H9 (cell line): Measurements from ENCODE around the gene WDR74. TPM values are rescaled to one million over a fixed set of nuclear protein-coding genes. Genes with fewer than 3 reads are reported as not detected.

Experiments used
- DNase-seq: peaks from one replicate; pipeline ENCODE4 v3.0.0-alpha.2; 2017
- H2AFZ ChIP-seq: one replicate; pipeline ENCODE4 v1.6.1; 2013; ENCODE audit warnings: mild to moderate bottlenecking, low read length, control low read depth, moderate library complexity
- H2AK5ac ChIP-seq: 2 replicates; pipeline ENCODE4 v1.6.1; 2013; ENCODE audit warnings: low read length, control low read depth, mixed read lengths; ENCODE audit not compliant: insufficient read length
- H2BK120ac ChIP-seq: one replicate; pipeline ENCODE4 v1.6.1; 2013; ENCODE audit warnings: low read depth, mild to moderate bottlenecking, low read length, control low read depth, inconsistent platforms; ENCODE audit not compliant: poor library complexity, severe bottlenecking
- H2BK12ac ChIP-seq: 2 replicates; pipeline ENCODE4 v1.6.1; 2013; ENCODE audit warnings: low read length, control low read depth, mixed read lengths, low read depth; ENCODE audit not compliant: insufficient read length
- H2BK15ac ChIP-seq: 2 replicates; pipeline ENCODE4 v1.6.1; 2013; ENCODE audit warnings: low read depth, low read length, control low read depth
- H2BK20ac ChIP-seq: one replicate; pipeline ENCODE4 v1.6.1; 2013; ENCODE audit warnings: low read depth, mild to moderate bottlenecking, low read length, control low read depth, inconsistent platforms; ENCODE audit not compliant: poor library complexity, severe bottlenecking
- H2BK5ac ChIP-seq: 2 replicates; pipeline ENCODE4 v1.6.1; 2013; ENCODE audit warnings: low read length, control low read depth, mixed read lengths; ENCODE audit not compliant: insufficient read length
- H3K14ac ChIP-seq: 2 replicates; pipeline ENCODE4 v1.6.1; 2013; ENCODE audit warnings: low read length, control low read depth; ENCODE audit not compliant: insufficient read depth
- H3K18ac ChIP-seq: 2 replicates; pipeline ENCODE4 v1.6.1; 2013; ENCODE audit warnings: low read depth, mild to moderate bottlenecking, mixed read lengths, low read length, control low read depth; ENCODE audit not compliant: insufficient read length
- H3K23ac ChIP-seq: 2 replicates; pipeline ENCODE4 v1.6.1; 2013; ENCODE audit warnings: low read length, control low read depth, mixed read lengths, low read depth; ENCODE audit not compliant: insufficient read length
- H3K23me2 ChIP-seq: 2 replicates; pipeline ENCODE4 v1.6.1; 2013; ENCODE audit warnings: low read depth, mild to moderate bottlenecking, mixed read lengths, low read length, control low read depth; ENCODE audit not compliant: insufficient read length, poor library complexity, severe bottlenecking
- H3K27ac ChIP-seq: 2 replicates; pipeline ENCODE4 v1.5.1; 2013; ENCODE audit warnings: low read length, control low read depth, mixed read lengths, low read depth; ENCODE audit not compliant: insufficient read length
- H3K27me3 ChIP-seq: 2 replicates; pipeline ENCODE4 v1.6.1; 2013; ENCODE audit warnings: low read length, control low read depth, inconsistent platforms; ENCODE audit not compliant: insufficient read depth
- H3K4ac ChIP-seq: 2 replicates; pipeline ENCODE4 v1.6.1; 2013; ENCODE audit warnings: low read depth, mild to moderate bottlenecking, control low read depth, inconsistent platforms, low read length, moderate library complexity
- H3K4me1 ChIP-seq: 2 replicates; pipeline ENCODE4 v1.6.1; 2013; ENCODE audit warnings: low read length, control low read depth, inconsistent platforms; ENCODE audit not compliant: insufficient read depth
- H3K4me2 ChIP-seq: 2 replicates; pipeline ENCODE4 v1.6.1; 2013; ENCODE audit warnings: low read length, control low read depth, mixed read lengths; ENCODE audit not compliant: insufficient read length, insufficient read depth
- H3K56ac ChIP-seq: 2 replicates; pipeline ENCODE4 v1.6.1; 2013; ENCODE audit warnings: low read depth, mild to moderate bottlenecking, mixed read lengths, low read length, control low read depth; ENCODE audit not compliant: insufficient read length
- H3K79me1 ChIP-seq: 2 replicates; pipeline ENCODE4 v1.6.1; 2013; ENCODE audit warnings: low read depth, mild to moderate bottlenecking, moderate library complexity, low read length, control low read depth, inconsistent platforms; ENCODE audit not compliant: insufficient read depth, poor library complexity, severe bottlenecking
- H3K79me2 ChIP-seq: 2 replicates; pipeline ENCODE4 v1.6.1; 2013; ENCODE audit warnings: low read length, control low read depth, inconsistent platforms; ENCODE audit not compliant: insufficient read depth
- H3K9ac ChIP-seq: 2 replicates; pipeline ENCODE4 v1.6.1; 2013; ENCODE audit warnings: low read length, control low read depth, mixed read lengths; ENCODE audit not compliant: insufficient read length; ENCODE audit errors: extremely low read depth
- H3K9me3 ChIP-seq: one replicate; pipeline ENCODE4 v1.6.1; 2013; ENCODE audit warnings: low read depth, low read length, inconsistent platforms; ENCODE audit not compliant: control insufficient read depth
- H3T11ph ChIP-seq: one replicate; pipeline ENCODE4 v1.6.1; 2013; ENCODE audit warnings: mild to moderate bottlenecking, low read length, control low read depth, inconsistent platforms
- H4K20me1 ChIP-seq: one replicate; pipeline ENCODE4 v1.6.1; 2013; ENCODE audit not compliant: control insufficient read depth, insufficient read length, insufficient read depth
- H4K5ac ChIP-seq: 2 replicates; pipeline ENCODE4 v1.6.1; 2013; ENCODE audit warnings: low read depth, mild to moderate bottlenecking, mixed read lengths, low read length, control low read depth; ENCODE audit not compliant: insufficient read length
- H4K8ac ChIP-seq: replicated peaks from 2 replicates; pipeline ENCODE4 v1.6.1; 2013; ENCODE audit warnings: low read length, control low read depth, mixed read lengths, low read depth; ENCODE audit not compliant: insufficient read length
- H4K91ac ChIP-seq: 2 replicates; pipeline ENCODE4 v1.6.1; 2013; ENCODE audit warnings: low read depth, mild to moderate bottlenecking, moderate library complexity, mixed read lengths, low read length, control low read depth; ENCODE audit not compliant: insufficient read length
- H3K27ac Mint-ChIP-seq, 3 experiments: 2 replicates in 2 of 3; 3 replicates in 1 of 3; pipeline ENCODE4 v1.8.0; 2020 to 2021; ENCODE audit warnings: mixed read lengths in 3 of 3, mild to moderate bottlenecking in 1 of 3, moderate library complexity in 1 of 3
- H3K27me3 Mint-ChIP-seq: 2 replicates; pipeline ENCODE4 v1.8.0; 2021; ENCODE audit warnings: low read depth, mild to moderate bottlenecking, moderate library complexity, mixed read lengths
- H3K36me3 Mint-ChIP-seq, 3 experiments: 2 replicates in 2 of 3; 3 replicates in 1 of 3; pipeline ENCODE4 v1.8.0; 2020 to 2021; ENCODE audit warnings: low read depth in 3 of 3, mixed read lengths in 3 of 3; ENCODE audit not compliant: insufficient read depth in 1 of 3
- H3K4me1 Mint-ChIP-seq, 2 experiments: 2 replicates each; pipeline ENCODE4 v1.8.0; 2020; ENCODE audit warnings: mixed read lengths in 2 of 2
- H3K4me3 Mint-ChIP-seq, 2 experiments: 2 replicates in 1 of 2; 3 replicates in 1 of 2; pipeline ENCODE4 v1.8.0; 2020 to 2021; ENCODE audit warnings: mild to moderate bottlenecking in 2 of 2, mixed read lengths in 2 of 2, moderate library complexity in 1 of 2
- H3K9me3 Mint-ChIP-seq, 2 experiments: 2 replicates in 1 of 2; 3 replicates in 1 of 2; pipeline ENCODE4 v1.8.0; 2020; ENCODE audit warnings: mild to moderate bottlenecking in 2 of 2, mixed read lengths in 2 of 2, moderate library complexity in 1 of 2
- WGBS: extraction: QIAGEN DNeasy Blood & Tissue Kit; methylation state at CpG from one replicate; pipeline ENCODE4 v1.1.7; 2013; ENCODE audit warnings: missing lambda C conversion rate, low lambda C conversion rate, mixed read lengths; ENCODE audit not compliant: insufficient read length; ENCODE audit errors: extremely low coverage; 5-methylcytosine and 5-hydroxymethylcytosine counted together
- total RNA-seq: library from RNA; stranded (reverse); gene quantifications from 2 replicates; pipeline ENCODE4 v1.2.1, GENCODE V29; 2021
- TF ChIP-seq, protein P1 (sequence below): fragments of 200-600 bp; sonication (generic); conservative IDR thresholded peaks from 3 replicates; pipeline ENCODE4 v1.8.0; 2021; ENCODE audit warnings: antibody characterized with exemption, mild to moderate bottlenecking

The WDR74 gene
- total RNA-seq, 1 experiment from 2014 or later: 121 TPM

DNA sequence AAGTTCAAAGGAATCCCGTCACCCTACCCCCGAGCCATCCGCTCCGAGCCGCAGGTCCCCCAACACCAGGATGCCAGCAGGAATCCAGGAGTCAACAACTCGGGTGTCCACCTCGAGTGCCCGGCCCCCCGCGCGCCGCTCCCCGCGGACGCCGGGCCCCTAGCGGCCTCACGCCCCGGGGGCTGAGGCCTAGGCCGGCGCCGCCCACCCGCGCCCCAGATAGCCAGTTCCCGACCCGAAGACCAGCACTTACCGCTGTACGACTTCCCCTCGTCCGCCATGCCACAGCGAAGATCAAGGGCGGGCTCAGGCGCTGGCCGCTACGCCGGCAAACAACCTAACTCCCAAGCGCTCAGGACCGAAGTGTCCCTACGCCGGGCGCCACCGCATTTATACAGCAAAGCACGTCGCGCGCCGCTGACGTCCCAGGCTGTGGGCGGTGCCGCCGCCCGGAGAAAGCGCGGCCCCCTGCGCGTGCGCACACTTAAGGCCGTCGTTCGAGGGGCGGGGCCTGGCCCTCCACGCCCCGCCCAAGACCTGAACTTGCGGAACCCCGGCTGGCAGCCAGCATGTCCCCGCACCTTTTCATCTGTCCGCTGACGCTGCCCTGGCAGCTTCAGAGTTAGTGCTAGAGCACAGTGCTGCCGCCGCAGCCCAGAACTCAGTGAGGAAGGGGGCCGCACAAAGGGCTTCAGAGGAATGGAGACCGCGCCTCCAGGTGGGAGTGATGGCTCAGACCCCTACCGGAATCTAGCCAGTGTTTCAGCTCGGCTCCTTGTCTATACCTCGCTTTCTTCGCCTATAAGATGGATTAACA is 34.1 kb downstream of the WDR74 start, which contains the start of gene NXF1:
Gene NXF1, minus strand, starts transcription at position 365 of the 817 bp plus-strand sequence. Its CDS starts 84 bp downstream, at position 281.
- Mint-ChIP-seq H3K27me3 (no peaks in the 10 kb centered on the region; the same call in 1 of the 2 replicates), H3K36me3 (peaks cover 23 to 41% (median 31%) of the 10 kb centered on the region in 3 experiments; a peak in 6 of 7 replicates), H3K4me3 (peak within 1 kb of the TSS; percentile 96 to 99), H3K9me3 (no peaks in the 10 kb centered on the region), H3K27ac (peak within 1 kb of the TSS; percentile 96 to 98 (median 97); a peak in 6 of 7 replicates), H3K4me1 (peaks cover 19 to 20% of the 10 kb centered on the region in 2 experiments)
- Histone ChIP-seq H4K20me1 (no peaks in the 10 kb centered on the region), H3K27me3 (no peaks in the 10 kb centered on the region), H2BK12ac (no peak within 1 kb of the TSS), H3K4me2 (peak within 1 kb of the TSS; percentile 74), H4K5ac (no peak within 1 kb of the TSS), H4K8ac (no peak within 1 kb of the TSS), H2AFZ (no peak within 1 kb of the TSS), H3K56ac (no peak within 1 kb of the TSS), H3K4me1 (no peaks in the 10 kb centered on the region), H3K4ac (no peak within 1 kb of the TSS), H3K9me3 (no peaks in the 10 kb centered on the region), H3K23ac (no peak within 1 kb of the TSS), H3K79me1 (peaks cover 2% of the 10 kb centered on the region), H2BK120ac (no peak within 1 kb of the TSS), H2AK5ac (no peak within 1 kb of the TSS), H3K9ac (peak within 1 kb of the TSS; percentile 54), H3K18ac (peak within 1 kb of the TSS; percentile 2), H3K79me2 (peaks cover 6% of the 10 kb centered on the region; the same call in 1 of the 2 replicates), H2BK15ac (no peak within 1 kb of the TSS), H4K91ac (no peak within 1 kb of the TSS), H2BK20ac (no peak within 1 kb of the TSS), H3K14ac (no peak within 1 kb of the TSS), H2BK5ac (no peak within 1 kb of the TSS), H3T11ph (no peak within 1 kb of the TSS), H3K27ac (no peak within 1 kb of the TSS), H3K23me2 (peaks cover 9% of the 10 kb centered on the region)
- TF ChIP-seq, protein P1, sequence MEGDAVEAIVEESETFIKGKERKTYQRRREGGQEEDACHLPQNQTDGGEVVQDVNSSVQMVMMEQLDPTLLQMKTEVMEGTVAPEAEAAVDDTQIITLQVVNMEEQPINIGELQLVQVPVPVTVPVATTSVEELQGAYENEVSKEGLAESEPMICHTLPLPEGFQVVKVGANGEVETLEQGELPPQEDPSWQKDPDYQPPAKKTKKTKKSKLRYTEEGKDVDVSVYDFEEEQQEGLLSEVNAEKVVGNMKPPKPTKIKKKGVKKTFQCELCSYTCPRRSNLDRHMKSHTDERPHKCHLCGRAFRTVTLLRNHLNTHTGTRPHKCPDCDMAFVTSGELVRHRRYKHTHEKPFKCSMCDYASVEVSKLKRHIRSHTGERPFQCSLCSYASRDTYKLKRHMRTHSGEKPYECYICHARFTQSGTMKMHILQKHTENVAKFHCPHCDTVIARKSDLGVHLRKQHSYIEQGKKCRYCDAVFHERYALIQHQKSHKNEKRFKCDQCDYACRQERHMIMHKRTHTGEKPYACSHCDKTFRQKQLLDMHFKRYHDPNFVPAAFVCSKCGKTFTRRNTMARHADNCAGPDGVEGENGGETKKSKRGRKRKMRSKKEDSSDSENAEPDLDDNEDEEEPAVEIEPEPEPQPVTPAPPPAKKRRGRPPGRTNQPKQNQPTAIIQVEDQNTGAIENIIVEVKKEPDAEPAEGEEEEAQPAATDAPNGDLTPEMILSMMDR: no peak; the same call in 2 of the 3 replicates
- no CpG with 5 or more reads among the region's 77 CpGs for WGBS
- peak; percentile 94 for DNase-seq
